Calu3 (cell line): ENCODE measurements around the gene BNIP3. TPM values are rescaled to one million over a fixed set of nuclear protein-coding genes. Genes with fewer than 3 reads are reported as not detected.

ENCODE experiments used
- BruUV-seq: library from RNA; stranded (reverse); fragments of 400-500 nt; replicated peaks from 2 replicates; lab custom pipeline; 2021; lab: Mats Ljungman, UMichigan
- CTCF ChIA-PET: fragments of 300-600 bp; sonication (Branson Sonifier 250); formaldehyde crosslinking; loops from one replicate; lab custom pipeline; 2022; ENCODE audit warnings: antibody characterized with exemption; lab: Charles Lee
- DNase-seq: peaks from one replicate; pipeline ENCODE4 v3.0.0; 2022
- H3K27ac Mint-ChIP-seq: one replicate; pipeline ENCODE4 v1.8.0; 2022; ENCODE audit warnings: mixed read lengths; ENCODE audit not compliant: unreplicated experiment
- H3K27me3 Mint-ChIP-seq: one replicate; pipeline ENCODE4 v1.8.0; 2022; ENCODE audit warnings: mixed read lengths; ENCODE audit not compliant: unreplicated experiment
- H3K36me3 Mint-ChIP-seq: one replicate; pipeline ENCODE4 v1.8.0; 2022; ENCODE audit warnings: mild to moderate bottlenecking, moderate library complexity, mixed read lengths; ENCODE audit not compliant: insufficient read depth, unreplicated experiment
- H3K4me1 Mint-ChIP-seq: one replicate; pipeline ENCODE4 v1.8.0; 2022; ENCODE audit warnings: mild to moderate bottlenecking, low read depth, mixed read lengths; ENCODE audit not compliant: unreplicated experiment
- H3K4me3 Mint-ChIP-seq: one replicate; pipeline ENCODE4 v1.8.0; 2022; ENCODE audit warnings: mild to moderate bottlenecking, low read depth, moderate library complexity, mixed read lengths; ENCODE audit not compliant: unreplicated experiment
- H3K9me3 Mint-ChIP-seq: one replicate; pipeline ENCODE4 v1.8.0; 2022; ENCODE audit warnings: low read depth, mixed read lengths; ENCODE audit not compliant: unreplicated experiment
- intact Hi-C: fragments of 100-400 bp; cut with micrococcal nuclease; formaldehyde crosslinking; loops from one replicate; pipeline ENCODE4 v1.10.0; 2022; ENCODE audit not compliant: unreplicated experiment
- total RNA-seq: library from RNA; stranded (reverse); gene quantifications from 2 replicates; pipeline ENCODE4 v1.2.3, GENCODE V29; 2022
- TF ChIP-seq, protein P1 (sequence below): fragments of 200-600 bp; IDR thresholded peaks from one replicate; pipeline ENCODE4 v1.8.0; 2022; ENCODE audit warnings: antibody characterized with exemption; ENCODE audit not compliant: unreplicated experiment

BNIP3 gene
- total RNA-seq, 1 experiment from 2014 or later = 7.9 TPM

DNA sequence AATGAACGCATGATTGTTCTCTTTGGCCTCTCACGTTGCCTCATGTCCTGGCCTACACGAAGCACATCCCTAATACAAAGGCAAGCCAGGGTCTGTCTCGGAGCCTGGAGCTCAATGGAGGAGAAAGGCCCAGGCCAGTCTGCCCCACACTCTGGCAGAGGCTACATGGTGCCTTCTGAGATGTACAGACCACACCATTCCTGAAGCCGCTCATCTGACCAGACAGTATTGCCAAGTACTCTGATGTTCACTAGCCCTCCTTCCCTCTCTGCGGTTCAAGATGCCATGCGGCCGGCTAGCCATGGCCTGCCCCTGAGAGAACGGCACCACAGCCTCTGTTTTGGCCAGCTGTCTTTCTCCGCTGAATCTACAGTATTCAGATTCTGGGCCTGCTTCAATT lies 5.9 kb downstream of the BNIP3 start:
- H3K9me3 Mint-ChIP-seq = no peaks in the 10 kb centered on the region
- H3K4me3 Mint-ChIP-seq = no peak overlapping the region
- intact Hi-C loops = no loop called here
- H3K27me3 Mint-ChIP-seq = no peaks in the 10 kb centered on the region
- BruUV-seq = no TSS peak
- H3K4me1 Mint-ChIP-seq = no peaks in the 10 kb centered on the region
- H3K36me3 Mint-ChIP-seq = peaks cover 12% of the 10 kb centered on the region
- no peak for DNase-seq
- TF ChIP-seq, protein P1, sequence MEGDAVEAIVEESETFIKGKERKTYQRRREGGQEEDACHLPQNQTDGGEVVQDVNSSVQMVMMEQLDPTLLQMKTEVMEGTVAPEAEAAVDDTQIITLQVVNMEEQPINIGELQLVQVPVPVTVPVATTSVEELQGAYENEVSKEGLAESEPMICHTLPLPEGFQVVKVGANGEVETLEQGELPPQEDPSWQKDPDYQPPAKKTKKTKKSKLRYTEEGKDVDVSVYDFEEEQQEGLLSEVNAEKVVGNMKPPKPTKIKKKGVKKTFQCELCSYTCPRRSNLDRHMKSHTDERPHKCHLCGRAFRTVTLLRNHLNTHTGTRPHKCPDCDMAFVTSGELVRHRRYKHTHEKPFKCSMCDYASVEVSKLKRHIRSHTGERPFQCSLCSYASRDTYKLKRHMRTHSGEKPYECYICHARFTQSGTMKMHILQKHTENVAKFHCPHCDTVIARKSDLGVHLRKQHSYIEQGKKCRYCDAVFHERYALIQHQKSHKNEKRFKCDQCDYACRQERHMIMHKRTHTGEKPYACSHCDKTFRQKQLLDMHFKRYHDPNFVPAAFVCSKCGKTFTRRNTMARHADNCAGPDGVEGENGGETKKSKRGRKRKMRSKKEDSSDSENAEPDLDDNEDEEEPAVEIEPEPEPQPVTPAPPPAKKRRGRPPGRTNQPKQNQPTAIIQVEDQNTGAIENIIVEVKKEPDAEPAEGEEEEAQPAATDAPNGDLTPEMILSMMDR = no peak
- CTCF ChIA-PET = no interaction called here
- H3K27ac Mint-ChIP-seq = no peak overlapping the region

DNA sequence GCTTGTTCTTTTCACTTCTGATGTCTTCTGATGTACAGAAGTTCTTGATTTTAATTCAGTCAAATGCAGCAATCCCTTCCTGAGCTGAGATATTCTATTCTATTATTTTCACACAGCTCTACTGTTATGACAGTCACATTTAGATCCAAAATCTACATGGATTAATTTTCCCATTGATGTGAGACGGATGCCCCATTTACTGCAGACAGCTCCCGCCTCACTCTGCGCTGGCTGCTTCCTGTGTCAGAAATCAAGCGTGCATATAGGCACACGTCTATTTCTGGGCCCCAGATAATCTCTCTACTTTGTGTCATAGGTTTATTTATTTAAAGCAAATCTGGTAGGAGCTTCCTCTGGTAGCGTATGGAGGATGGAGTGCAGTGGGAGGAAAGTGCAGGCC lies 6.7 kb downstream of the BNIP3 start:
- BruUV-seq = no TSS peak
- no peaks in the 10 kb centered on the region for H3K27me3 Mint-ChIP-seq
- CTCF ChIA-PET = no interaction called here
- no peaks in the 10 kb centered on the region for H3K9me3 Mint-ChIP-seq
- H3K36me3 Mint-ChIP-seq = peaks cover 19% of the 10 kb centered on the region
- H3K4me3 Mint-ChIP-seq = no peak overlapping the region
- DNase-seq = no peak
- intact Hi-C loops = no loop called here
- H3K27ac Mint-ChIP-seq = no peak overlapping the region
- TF ChIP-seq, protein P1 = no peak
- no peaks in the 10 kb centered on the region for H3K4me1 Mint-ChIP-seq

GRCh38 chr10:131974034-131974817 lies 7.5 kb downstream of the BNIP3 start:
- H3K36me3 Mint-ChIP-seq = peaks cover 19% of the 10 kb centered on the region
- no peak overlapping the region for H3K4me3 Mint-ChIP-seq
- no TSS peak for BruUV-seq
- intact Hi-C loops = no loop called here
- CTCF ChIA-PET = no interaction called here
- H3K4me1 Mint-ChIP-seq = no peaks in the 10 kb centered on the region
- no peak overlapping the region for H3K27ac Mint-ChIP-seq
- no peak for DNase-seq
- TF ChIP-seq, protein P1 = no peak
- H3K9me3 Mint-ChIP-seq = no peaks in the 10 kb centered on the region
- H3K27me3 Mint-ChIP-seq = no peaks in the 10 kb centered on the region

DNA sequence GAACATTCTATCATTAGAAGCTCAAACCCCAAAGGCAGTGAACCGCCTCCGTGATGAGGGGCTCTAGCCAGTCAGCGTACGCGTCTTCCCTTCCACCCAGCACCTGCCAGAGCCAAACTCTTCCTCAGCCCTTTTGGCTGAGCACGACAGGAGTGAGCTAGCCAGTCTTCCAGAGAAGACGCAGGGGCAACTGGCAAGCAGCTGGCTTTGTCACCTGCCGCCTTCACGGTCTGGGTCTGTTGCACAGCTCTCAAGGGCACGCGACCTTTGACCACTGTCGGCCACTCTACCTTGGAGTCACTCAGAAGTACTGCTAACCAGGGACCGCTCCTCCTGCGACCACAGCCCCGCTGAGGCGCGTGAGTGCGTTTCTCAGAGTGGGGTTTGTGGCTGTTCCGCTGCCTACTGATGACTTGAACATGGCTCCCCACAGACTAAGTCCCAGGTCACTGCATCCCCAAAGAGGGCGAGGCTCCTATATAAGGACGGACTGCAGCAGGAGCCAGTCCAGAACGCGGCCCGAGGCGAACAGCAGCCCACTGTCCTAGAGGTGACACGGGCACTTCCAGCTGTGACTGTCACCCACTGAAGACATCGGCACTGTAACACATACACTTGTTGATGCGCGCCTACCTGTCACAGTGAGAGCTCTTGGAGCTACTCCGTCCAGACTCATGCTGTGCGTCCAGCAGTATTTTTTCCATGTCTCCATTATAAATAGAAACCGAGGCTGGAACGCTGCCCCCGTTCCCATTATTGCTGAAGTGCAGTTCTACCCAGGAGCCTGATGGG lies 8.4 kb downstream of the BNIP3 start:
- Mint-ChIP-seq H3K4me3 (no peak overlapping the region), H3K4me1 (no peaks in the 10 kb centered on the region), H3K9me3 (no peaks in the 10 kb centered on the region), H3K36me3 (peaks cover 19% of the 10 kb centered on the region), H3K27me3 (no peaks in the 10 kb centered on the region), H3K27ac (no peak overlapping the region)
- CTCF ChIA-PET = no interaction called here
- intact Hi-C loops = no loop called here
- TF ChIP-seq, protein P1 = no peak
- BruUV-seq = no TSS peak
- DNase-seq = no peak
